Gastrocnemius medialis (tissue), 4 donors: Measurements from ENCODE around the gene TMED1. TPM values are rescaled to one million over a fixed set of nuclear protein-coding genes. Genes with fewer than 3 reads are reported as not detected.

Experiments used
- microRNA-seq, 2 donors: library from miRNA; unstranded; fragments of <30 nt; microRNA quantifications; one replicate each; pipeline ENCODE4, GENCODE V29; 2016; ENCODE audit warnings: borderline replicate concordance in 2 of 2
- total RNA-seq, 4 donors: library from RNA; depleted of rRNA; stranded (reverse); fragments of >200 nt; gene quantifications; one replicate each; pipeline versions ENCODE4 v1.1.0 to v1.2.3, GENCODE V29; 2016

TMED1 gene
- total RNA-seq, 4 donors from 2014 or later, result 33.0 to 90.0 (median 57.1) TPM

Small RNA genes within 50 kb of the gene (microRNA-seq; reads per million reads assigned to microRNA genes)
- gene MIR199A1, result 0 reads per million in 2 donors
- 0 reads per million in 2 donors for gene MIR6793

Other genes with a start within 250 kb of the TMED1 start
- gene AP1M2, start 248.9 kb downstream of the TMED1 start, total RNA-seq, result under 1 TPM in 1 of 4 donors, not detected in 3; 0.32 TPM
- 100 to 1,000 TPM in 2 of 4 donors, 10 to 100 TPM in 2; 51.1 to 168 (median 105) TPM for gene SLC44A2, start 210.7 kb downstream of the TMED1 start, total RNA-seq
- gene ILF3, start 181.9 kb downstream of the TMED1 start, total RNA-seq, result 10 to 100 TPM; 67.3 to 88.2 (median 76.6) TPM
- 10 to 100 TPM in 3 of 4 donors, 1 to 10 TPM in 1; 9.5 to 25.7 (median 15.4) TPM for gene QTRT1, start 134.8 kb downstream of the TMED1 start, total RNA-seq
- gene DNM2, start 118.1 kb downstream of the TMED1 start, total RNA-seq, result 100 to 1,000 TPM in 3 of 4 donors, 10 to 100 TPM in 1; 76.2 to 131 (median 108) TPM
- gene C19orf38, start 12.2 kb upstream of the TMED1 start, total RNA-seq, result 1 to 10 TPM; 1.4 to 3.9 (median 1.9) TPM
- gene CARM1, start 35.3 kb upstream of the TMED1 start, total RNA-seq, result 10 to 100 TPM; 31.2 to 58.5 (median 53.0) TPM
- 10 to 100 TPM; 17.8 to 30.8 (median 24.2) TPM for gene YIPF2, start 92.4 kb upstream of the TMED1 start, total RNA-seq
- gene TIMM29, start 92.6 kb upstream of the TMED1 start, total RNA-seq, result 10 to 100 TPM; 28.7 to 54.5 (median 34.8) TPM
- gene SMARCA4, start 124.8 kb upstream of the TMED1 start, total RNA-seq, result 10 to 100 TPM; 24.0 to 72.6 (median 68.7) TPM